SK-N-SH (cell line): ENCODE measurements around the gene SYNPR. TPM values are rescaled to one million over a fixed set of nuclear protein-coding genes. Genes with fewer than 3 reads are reported as not detected.

ENCODE experiments used
- CTCF ChIA-PET: fragments of 300-600, 350-600 bp; formaldehyde crosslinking; extraction: SDS; loops from one replicate; lab custom pipeline; 2021; lab: Yijun Ruan, JAX
- POLR2A ChIA-PET: fragments of 350-600 bp; sonication (Branson Sonifier 250); formaldehyde crosslinking; extraction: SDS; loops from one replicate; lab custom pipeline; 2020; ENCODE audit warnings: antibody characterized with exemption, inconsistent platforms; lab: Yijun Ruan, JAX
- DNase-seq: peaks from one replicate; pipeline ENCODE4 v3.0.0; 2012
- H2AFZ ChIP-seq: fragments of 200-600 bp; sonication (generic); 2 replicates; pipeline ENCODE4 v1.8.1; 2016; ENCODE audit warnings: antibody characterized with exemption, mild to moderate bottlenecking, low read depth
- H3F3A ChIP-seq: fragments of 200-600 bp; sonication (generic); replicated peaks from 2 replicates; pipeline ENCODE3; 2016; ENCODE audit warnings: antibody characterized with exemption, mild to moderate bottlenecking; ENCODE audit not compliant: insufficient read depth
- H3K27ac ChIP-seq, 2 experiments: fragments of 200-500 bp in 1 of 2; fragments of 200-600 bp in 1 of 2; sonication (Bioruptor generic) in 1 of 2; sonication (generic), shearing (Covaris generic) in 1 of 2; 2 replicates each; pipeline versions ENCODE4 v1.5.1 to v1.6.1; 2014 to 2016; ENCODE audit warnings: low read depth in 2 of 2, inconsistent platforms in 1 of 2, low read length in 1 of 2, mild to moderate bottlenecking in 1 of 2, mixed read lengths in 1 of 2
- H3K27me3 ChIP-seq: fragments of 200-600 bp; sonication (generic), shearing (Covaris generic); 2 replicates; pipeline ENCODE4 v1.6.1; 2016; ENCODE audit warnings: mixed run types; ENCODE audit not compliant: insufficient read depth
- H3K36me3 ChIP-seq, 2 experiments: fragments of 200-500 bp in 1 of 2; fragments of 200-600 bp in 1 of 2; sonication (Bioruptor generic) in 1 of 2; sonication (generic) in 1 of 2; replicated peaks in 1 of 2; 2 replicates each; pipeline versions ENCODE3 to v1.5.1; 2014 to 2016; ENCODE audit warnings: low read length in 1 of 2, mild to moderate bottlenecking in 1 of 2; ENCODE audit not compliant: insufficient read depth in 2 of 2, control insufficient read depth in 1 of 2
- H3K4me1 ChIP-seq, 2 experiments: fragments of 200-500 bp in 1 of 2; fragments of 200-600 bp in 1 of 2; sonication (Bioruptor generic) in 1 of 2; sonication (generic), shearing (Covaris generic) in 1 of 2; 2 replicates each; pipeline versions ENCODE4 v1.5.1 to v1.6.1; 2014 to 2016; ENCODE audit warnings: low read depth in 1 of 2, low read length in 1 of 2, mixed run types in 1 of 2; ENCODE audit not compliant: insufficient read depth in 2 of 2, control insufficient read depth in 1 of 2
- H3K4me2 ChIP-seq: fragments of 200-600 bp; sonication (generic), shearing (Covaris generic); 2 replicates; pipeline ENCODE4 v1.6.1; 2017; ENCODE audit warnings: mixed run types
- H3K4me3 ChIP-seq, 2 experiments: fragments of 200-500 bp in 1 of 2; fragments of 200-600 bp in 1 of 2; sonication (Bioruptor generic) in 1 of 2; sonication (generic), shearing (Covaris generic) in 1 of 2; 2 replicates each; pipeline versions ENCODE4 v1.5.1 to v1.8.1; 2014 to 2016; ENCODE audit warnings: low read depth in 2 of 2, inconsistent platforms in 1 of 2, low read length in 1 of 2, mild to moderate bottlenecking in 1 of 2, mixed read lengths in 1 of 2, moderate library complexity in 1 of 2
- H3K79me2 ChIP-seq: fragments of 200-600 bp; sonication (generic); 2 replicates; pipeline ENCODE4 v1.8.1; 2017; ENCODE audit warnings: mild to moderate bottlenecking; ENCODE audit not compliant: insufficient read depth
- H3K9ac ChIP-seq: fragments of 200-600 bp; sonication (generic); 2 replicates; pipeline ENCODE4 v1.6.1; 2017; ENCODE audit warnings: mixed run types
- H3K9me2 ChIP-seq: fragments of 200-600 bp; sonication (generic); 2 replicates; pipeline ENCODE4 v1.6.1; 2017; ENCODE audit warnings: mixed run types
- H3K9me3 ChIP-seq: fragments of 200-600 bp; sonication (generic); 2 replicates; pipeline ENCODE4 v1.6.1; 2017; ENCODE audit warnings: mixed run types, mild to moderate bottlenecking, moderate library complexity
- H4K20me1 ChIP-seq: fragments of 200-600 bp; sonication (generic); 2 replicates; pipeline ENCODE4 v1.6.1; 2017; ENCODE audit warnings: mild to moderate bottlenecking, mixed run types; ENCODE audit not compliant: insufficient read depth
- CTCF ChIP-seq: fragments of 200-600 bp; sonication (generic); IDR thresholded peaks from 2 replicates; pipeline ENCODE4 v1.6.1; 2017; ENCODE audit warnings: antibody characterized with exemption, mild to moderate bottlenecking, moderate library complexity
- ELF1 ChIP-seq: IDR thresholded peaks from 2 replicates; pipeline ENCODE4 v1.4.0; 2012
- EZH2phosphoT487 ChIP-seq: fragments of 200-600 bp; sonication (generic); IDR thresholded peaks from 2 replicates; pipeline ENCODE4 v1.6.1; 2017; ENCODE audit warnings: low read depth, mixed run types, mild to moderate bottlenecking, antibody characterized with exemption, moderate library complexity, borderline replicate concordance
- GATA2 ChIP-seq: sonication (generic); formaldehyde crosslinking; IDR thresholded peaks from 2 replicates; pipeline ENCODE4 v1.5.0; 2020; ENCODE audit warnings: mild to moderate bottlenecking, missing genetic modification reagents
- MEF2A ChIP-seq: IDR thresholded peaks from 2 replicates; pipeline ENCODE4 v1.4.0; 2012; ENCODE audit warnings: low read depth, borderline replicate concordance
- MXI1 ChIP-seq: IDR thresholded peaks from 2 replicates; pipeline ENCODE4 v1.6.1; 2012; ENCODE audit warnings: mild to moderate bottlenecking, low read depth, low read length, improper control_type of control experiment
- NFIC ChIP-seq: IDR thresholded peaks from 2 replicates; pipeline ENCODE4 v1.4.0; 2012; ENCODE audit warnings: borderline replicate concordance
- RAD21 ChIP-seq: IDR thresholded peaks from 2 replicates; pipeline ENCODE4 v1.6.1; 2012; ENCODE audit warnings: mild to moderate bottlenecking, low read length
- REST ChIP-seq: IDR thresholded peaks from 2 replicates; pipeline ENCODE4 v1.6.1; 2012; ENCODE audit warnings: mild to moderate bottlenecking, low read depth, low read length, moderate library complexity
- RXRA ChIP-seq: IDR thresholded peaks from 2 replicates; pipeline ENCODE4 v1.4.0; 2012; ENCODE audit warnings: low read depth, mild to moderate bottlenecking, borderline replicate concordance
- TAF1 ChIP-seq: IDR thresholded peaks from 2 replicates; pipeline ENCODE4 v1.6.1; 2012; ENCODE audit warnings: low read depth, mild to moderate bottlenecking, low read length, moderate library complexity, borderline replicate concordance
- TCF12 ChIP-seq: IDR thresholded peaks from 2 replicates; pipeline ENCODE4 v1.4.0; 2012
- TEAD4 ChIP-seq: IDR thresholded peaks from 2 replicates; pipeline ENCODE4 v1.4.0; 2012; ENCODE audit warnings: mild to moderate bottlenecking, borderline replicate concordance; ENCODE audit not compliant: insufficient read depth
- USF2 ChIP-seq: fragments of 150-350 bp; IDR thresholded peaks from 2 replicates; pipeline ENCODE4 v1.6.1; 2017; ENCODE audit warnings: antibody characterized with exemption, low read length, low read depth, borderline replicate concordance
- YY1 ChIP-seq: IDR thresholded peaks from 2 replicates; pipeline ENCODE4 v1.4.0; 2012; ENCODE audit warnings: low read depth, mild to moderate bottlenecking
- WGBS: methylation state at CpG from one replicate; pipeline ENCODE4 v1.1.6; 2017; ENCODE audit warnings: low lambda C conversion rate; 5-methylcytosine and 5-hydroxymethylcytosine counted together
- polyA plus RNA-seq, 3 experiments: library from polyadenylated mRNA; depleted of rRNA; stranded (reverse); fragments of >200 nt; gene quantifications; 2 replicates each; pipeline ENCODE4 v1.2.3, GENCODE V29; 2012
- TF ChIP-seq, protein P1 (sequence below): IDR thresholded peaks from 2 replicates; pipeline ENCODE4 v1.4.0; 2012; ENCODE audit warnings: low read depth, borderline replicate concordance
- TF ChIP-seq, protein P2 (sequence below): IDR thresholded peaks from 2 replicates; pipeline ENCODE4 v1.4.0; 2012; ENCODE audit warnings: low read depth, borderline replicate concordance

SYNPR gene
- polyA plus RNA-seq, 1 of the 3 experiments (the other 2 are of a cell fraction) = not detected

DNA sequence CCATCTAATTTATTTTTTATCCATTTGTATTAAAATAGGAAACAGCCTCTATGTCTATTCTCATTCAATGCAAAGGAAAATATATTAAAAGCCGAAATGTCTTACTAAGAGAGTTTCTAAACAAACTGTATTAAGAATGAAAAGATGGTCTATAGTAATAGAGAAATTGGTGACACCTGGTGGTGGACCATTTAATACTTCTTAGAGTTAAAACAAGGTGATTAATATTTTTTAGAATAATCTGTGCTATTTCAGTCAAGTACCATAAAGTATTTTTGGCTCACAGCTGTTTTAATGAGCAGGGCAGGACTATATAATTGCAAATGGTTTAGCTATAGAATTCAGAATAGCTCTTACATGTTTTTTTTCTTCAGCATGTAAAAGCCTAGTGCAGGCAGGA, 55.7 kb downstream of the SYNPR start:
- H3K9ac ChIP-seq = no peak overlapping the region
- H3K79me2 ChIP-seq = no peaks in the 10 kb centered on the region
- peaks cover 9% of the 10 kb centered on the region; the same call in 1 of the 2 replicates for H3K27me3 ChIP-seq
- TF ChIP-seq USF2 (no peak), TCF12 (no peak), RXRA (no peak), ELF1 (no peak), RAD21 (peak; percentile 17; the same call in 1 of the 2 replicates), CTCF (peak; percentile 49), NFIC (no peak), MEF2A (no peak), GATA2 (no peak)
- H3K4me1 ChIP-seq = no peaks in the 10 kb centered on the region
- H3F3A ChIP-seq = no peaks in the 10 kb centered on the region
- ChIA-PET POLR2A (no interaction called here), CTCF (interaction anchor here (0.9 to 2.5 kb wide), 8 partner anchors 9 to 709 kb away, joined by 3 to 9 read pairs (median 4); no protein-coding TSS in a partner anchor)
- no peak overlapping the region for H3K4me2 ChIP-seq
- H3K9me2 ChIP-seq = no peaks in the 10 kb centered on the region
- H3K4me3 ChIP-seq = no peak overlapping the region
- no peak overlapping the region for H2AFZ ChIP-seq
- no peaks in the 10 kb centered on the region for H3K36me3 ChIP-seq
- DNase-seq = no peak
- H3K9me3 ChIP-seq = no peaks in the 10 kb centered on the region
- WGBS = 37% methylated on average over 1 of the region's 1 CpG
- H3K27ac ChIP-seq = no peak overlapping the region
- H4K20me1 ChIP-seq = no peaks in the 10 kb centered on the region

- Histone ChIP-seq H3K4me1 (peaks cover 5 to 6% of the 10 kb centered on the region in 2 experiments; a peak in 3 of 4 replicates), H3K36me3 (no peaks in the 10 kb centered on the region), H3K4me3 (no peak overlapping the region), H4K20me1 (no peaks in the 10 kb centered on the region; the same call in 1 of the 2 replicates), H3K9me3 (no peaks in the 10 kb centered on the region), H3K27me3 (no peaks in the 10 kb centered on the region), H3K4me2 (no peak overlapping the region), H3K79me2 (no peaks in the 10 kb centered on the region), H3K9ac (no peak overlapping the region), H3F3A (peaks cover 5% of the 10 kb centered on the region), H3K27ac (no peak overlapping the region), H3K9me2 (no peaks in the 10 kb centered on the region), H2AFZ (no peak overlapping the region)
- 60% methylated on average over 2 of the region's 2 CpGs for WGBS
- ChIA-PET CTCF (interaction anchor here (1.0 to 2.1 kb wide), 3 partner anchors 13 to 733 kb away, joined by 3 to 6 read pairs (median 5); no protein-coding TSS in a partner anchor), POLR2A (no interaction called here)
- no peak for DNase-seq
- TF ChIP-seq USF2 (no peak), RAD21 (no peak), MXI1 (no peak), TAF1 (no peak), REST (no peak), YY1 (no peak), TEAD4 (no peak), EZH2phosphoT487 (no peak)
- TF ChIP-seq, protein P1, sequence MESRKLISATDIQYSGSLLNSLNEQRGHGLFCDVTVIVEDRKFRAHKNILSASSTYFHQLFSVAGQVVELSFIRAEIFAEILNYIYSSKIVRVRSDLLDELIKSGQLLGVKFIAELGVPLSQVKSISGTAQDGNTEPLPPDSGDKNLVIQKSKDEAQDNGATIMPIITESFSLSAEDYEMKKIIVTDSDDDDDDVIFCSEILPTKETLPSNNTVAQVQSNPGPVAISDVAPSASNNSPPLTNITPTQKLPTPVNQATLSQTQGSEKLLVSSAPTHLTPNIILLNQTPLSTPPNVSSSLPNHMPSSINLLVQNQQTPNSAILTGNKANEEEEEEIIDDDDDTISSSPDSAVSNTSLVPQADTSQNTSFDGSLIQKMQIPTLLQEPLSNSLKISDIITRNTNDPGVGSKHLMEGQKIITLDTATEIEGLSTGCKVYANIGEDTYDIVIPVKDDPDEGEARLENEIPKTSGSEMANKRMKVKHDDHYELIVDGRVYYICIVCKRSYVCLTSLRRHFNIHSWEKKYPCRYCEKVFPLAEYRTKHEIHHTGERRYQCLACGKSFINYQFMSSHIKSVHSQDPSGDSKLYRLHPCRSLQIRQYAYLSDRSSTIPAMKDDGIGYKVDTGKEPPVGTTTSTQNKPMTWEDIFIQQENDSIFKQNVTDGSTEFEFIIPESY = no peak
- TF ChIP-seq, protein P2, sequence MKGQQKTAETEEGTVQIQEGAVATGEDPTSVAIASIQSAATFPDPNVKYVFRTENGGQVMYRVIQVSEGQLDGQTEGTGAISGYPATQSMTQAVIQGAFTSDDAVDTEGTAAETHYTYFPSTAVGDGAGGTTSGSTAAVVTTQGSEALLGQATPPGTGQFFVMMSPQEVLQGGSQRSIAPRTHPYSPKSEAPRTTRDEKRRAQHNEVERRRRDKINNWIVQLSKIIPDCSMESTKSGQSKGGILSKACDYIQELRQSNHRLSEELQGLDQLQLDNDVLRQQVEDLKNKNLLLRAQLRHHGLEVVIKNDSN = no peak
Measured at GRCh38 chr3:63338351-63338750, 60.2 kb downstream of the SYNPR start.
